Medulla oblongata (tissue), 1 donor: ENCODE results near the gene IRF2BPL.
A peak's percentile ranks its signal among the peaks of the same experiment; 100 is the strongest.

Experiments used
- DNase-seq: peaks from one replicate; pipeline ENCODE4 v3.0.0-alpha.2; 2015; ENCODE audit errors: extremely low spot score

Gene IRF2BPL

GRCh38 chr14:77011245-77011644 is 17.3 kb downstream of the IRF2BPL start:
- DNase-seq = no peak

GRCh38 chr14:77009014-77009413 is 19.5 kb downstream of the IRF2BPL start:
- DNase-seq = no peak

- no peak for DNase-seq
Observed at GRCh38 chr14:77008541-77008940, 20.0 kb downstream of the IRF2BPL start.

- DNase-seq = no peak
Observed at GRCh38 chr14:77007975-77008421, 20.5 kb downstream of the IRF2BPL start.

GRCh38 chr14:77007183-77007974 is 21.1 kb downstream of the IRF2BPL start:
- no peak for DNase-seq

- no peak for DNase-seq
Observed at GRCh38 chr14:77006132-77006531, 22.4 kb downstream of the IRF2BPL start.

- DNase-seq = no peak
Observed at GRCh38 chr14:77005559-77005958, 22.9 kb downstream of the IRF2BPL start.

- DNase-seq = no peak
Observed at GRCh38 chr14:77004711-77005460, 23.6 kb downstream of the IRF2BPL start.

GRCh38 chr14:77003960-77004710 is 24.4 kb downstream of the IRF2BPL start:
- no peak for DNase-seq

GRCh38 chr14:77002889-77003288 is 25.6 kb downstream of the IRF2BPL start:
- no peak for DNase-seq

GRCh38 chr14:77002335-77002734 is 26.2 kb downstream of the IRF2BPL start:
- no peak for DNase-seq

GRCh38 chr14:77000340-77001270 is 27.9 kb downstream of the IRF2BPL start:
- DNase-seq = peak; percentile 30

- no peak for DNase-seq
Observed at GRCh38 chr14:76998910-76999309, 29.6 kb downstream of the IRF2BPL start.

GRCh38 chr14:76997257-76997970 is 31.1 kb downstream of the IRF2BPL start:
- no peak for DNase-seq

- no peak for DNase-seq
Observed at GRCh38 chr14:76996563-76997146, 31.9 kb downstream of the IRF2BPL start.

- no peak for DNase-seq
Observed at GRCh38 chr14:76995279-76996035, 33.1 kb downstream of the IRF2BPL start.

GRCh38 chr14:76993752-76994151 is 34.8 kb downstream of the IRF2BPL start:
- no peak for DNase-seq

GRCh38 chr14:76990084-76990483 is 38.4 kb downstream of the IRF2BPL start:
- no peak for DNase-seq

GRCh38 chr14:76987956-76988520 is 40.5 kb downstream of the IRF2BPL start:
- DNase-seq = no peak
